GM12801 (cell line): ENCODE results near the gene PTGR3.

Experiments used
- CTCF ChIP-seq: IDR thresholded peaks from one replicate; pipeline ENCODE4 v1.5.1; 2011; ENCODE audit warnings: control low read depth; ENCODE audit not compliant: insufficient read length; ENCODE audit errors: extremely low read depth

Gene PTGR3, protein sequence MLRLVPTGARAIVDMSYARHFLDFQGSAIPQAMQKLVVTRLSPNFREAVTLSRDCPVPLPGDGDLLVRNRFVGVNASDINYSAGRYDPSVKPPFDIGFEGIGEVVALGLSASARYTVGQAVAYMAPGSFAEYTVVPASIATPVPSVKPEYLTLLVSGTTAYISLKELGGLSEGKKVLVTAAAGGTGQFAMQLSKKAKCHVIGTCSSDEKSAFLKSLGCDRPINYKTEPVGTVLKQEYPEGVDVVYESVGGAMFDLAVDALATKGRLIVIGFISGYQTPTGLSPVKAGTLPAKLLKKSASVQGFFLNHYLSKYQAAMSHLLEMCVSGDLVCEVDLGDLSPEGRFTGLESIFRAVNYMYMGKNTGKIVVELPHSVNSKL

GRCh38 chr18:75209129-75209950 is at the start of gene PTGR3:
Gene PTGR3 (minus strand): TSS chr18:75209139. CDS start chr18:75209058, 81 bp downstream.
- TF ChIP-seq CTCF = no peak

- no peak for TF ChIP-seq CTCF
Observed at GRCh38 chr18:75257605-75258004, 48.7 kb upstream of the PTGR3 start.

GRCh38 chr18:75256376-75256775 is 47.4 kb upstream of the PTGR3 start:
- no peak for TF ChIP-seq CTCF

DNA sequence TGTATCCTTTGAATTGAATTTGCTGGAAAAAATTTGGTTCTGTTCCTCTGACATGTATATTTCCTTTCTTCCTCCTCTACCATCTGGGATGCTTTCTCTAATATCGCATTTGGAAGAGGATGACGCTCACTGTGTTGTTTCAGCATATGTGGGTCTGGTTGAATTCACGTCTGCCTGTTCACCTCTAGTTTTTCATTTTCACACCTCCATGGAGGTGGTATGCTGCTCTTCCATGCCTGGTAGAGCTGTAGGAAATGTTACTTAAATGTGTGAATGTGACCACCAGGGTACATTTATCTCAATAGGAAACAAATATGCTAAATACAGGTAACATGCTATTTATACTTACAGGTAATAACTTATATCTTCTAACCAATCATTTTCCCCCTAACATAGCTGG is 46.2 kb upstream of the PTGR3 start:
- no peak for TF ChIP-seq CTCF

DNA sequence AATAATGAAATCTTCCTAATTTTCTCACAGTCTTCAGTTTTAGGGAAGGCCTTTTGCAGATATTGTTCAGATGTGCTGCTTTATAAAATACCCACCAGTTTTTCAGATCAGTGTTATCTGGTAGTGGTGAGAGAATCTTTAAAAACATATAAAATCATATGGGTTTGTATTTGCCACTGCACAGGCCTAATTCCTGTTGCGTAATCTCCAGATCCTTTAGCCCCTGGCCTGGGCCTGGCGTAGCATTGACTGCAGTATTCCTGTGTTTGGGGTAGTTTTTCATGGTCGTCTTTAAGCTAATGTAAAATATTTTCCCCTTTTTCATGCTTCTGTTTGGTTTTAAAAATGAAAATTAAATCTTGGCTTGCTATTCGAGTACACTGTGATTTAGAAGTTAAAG is 44.8 kb upstream of the PTGR3 start:
- no peak for TF ChIP-seq CTCF

GRCh38 chr18:75253043-75253442 is 44.1 kb upstream of the PTGR3 start:
- no peak for TF ChIP-seq CTCF

- TF ChIP-seq CTCF = no peak
Observed at GRCh38 chr18:75252136-75252535, 43.2 kb upstream of the PTGR3 start.
